CD4-positive, alpha-beta T cell treated with Interleukin-6 for 4 hours (primary cell): ENCODE measurements around the gene GAB2.
"Not testable (repeated sequence)": the region's sequence is repeated elsewhere in the genome, so short reads cannot be mapped to it uniquely, and the experiment has no call there.

Source experiments
- DNase-seq: peaks from one replicate; pipeline ENCODE4 v3.0.0-alpha.2; 2020; ENCODE audit warnings: mixed read lengths

Gene GAB2

DNA sequence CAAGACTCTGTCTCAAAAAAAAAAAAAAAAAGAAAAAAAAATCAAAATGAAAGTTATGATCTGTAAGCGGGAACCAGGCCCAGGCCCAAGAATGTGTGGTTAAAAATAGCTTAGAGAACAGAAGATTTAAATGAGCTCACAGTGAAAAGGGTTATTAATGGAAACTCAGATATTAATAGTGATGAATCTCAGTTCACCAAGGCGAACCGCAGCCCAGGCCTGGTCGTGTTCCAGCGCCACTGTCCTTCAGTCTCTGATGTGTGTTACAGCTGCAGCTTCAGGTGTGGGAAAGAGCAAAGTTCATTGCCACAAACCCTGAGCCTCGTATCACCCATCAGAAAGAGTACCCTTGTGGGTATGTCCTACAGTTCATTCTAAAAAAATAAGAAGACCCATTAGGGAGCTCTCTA, 107.1 kb downstream of the GAB2 start:
- DNase-seq = no peak

DNA sequence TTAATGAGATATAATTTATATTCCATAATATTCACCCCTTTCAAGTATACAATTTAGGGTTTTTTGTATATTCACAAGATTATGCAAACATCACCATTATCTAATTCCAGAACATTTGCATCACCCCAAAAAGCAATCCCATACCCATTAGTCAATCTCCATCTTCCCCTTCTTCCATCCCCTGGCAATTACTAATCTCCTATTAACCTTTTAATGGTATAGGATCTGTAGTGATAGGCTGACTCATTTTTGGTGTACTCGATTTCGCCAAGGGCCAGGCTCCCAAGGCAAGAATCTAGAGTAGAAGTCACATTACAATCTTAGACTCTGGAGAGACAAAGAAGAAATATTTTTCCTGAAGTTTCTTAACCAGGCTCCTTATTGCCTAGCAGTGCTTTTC, 113.4 kb downstream of the GAB2 start:
- DNase-seq = no peak

DNA sequence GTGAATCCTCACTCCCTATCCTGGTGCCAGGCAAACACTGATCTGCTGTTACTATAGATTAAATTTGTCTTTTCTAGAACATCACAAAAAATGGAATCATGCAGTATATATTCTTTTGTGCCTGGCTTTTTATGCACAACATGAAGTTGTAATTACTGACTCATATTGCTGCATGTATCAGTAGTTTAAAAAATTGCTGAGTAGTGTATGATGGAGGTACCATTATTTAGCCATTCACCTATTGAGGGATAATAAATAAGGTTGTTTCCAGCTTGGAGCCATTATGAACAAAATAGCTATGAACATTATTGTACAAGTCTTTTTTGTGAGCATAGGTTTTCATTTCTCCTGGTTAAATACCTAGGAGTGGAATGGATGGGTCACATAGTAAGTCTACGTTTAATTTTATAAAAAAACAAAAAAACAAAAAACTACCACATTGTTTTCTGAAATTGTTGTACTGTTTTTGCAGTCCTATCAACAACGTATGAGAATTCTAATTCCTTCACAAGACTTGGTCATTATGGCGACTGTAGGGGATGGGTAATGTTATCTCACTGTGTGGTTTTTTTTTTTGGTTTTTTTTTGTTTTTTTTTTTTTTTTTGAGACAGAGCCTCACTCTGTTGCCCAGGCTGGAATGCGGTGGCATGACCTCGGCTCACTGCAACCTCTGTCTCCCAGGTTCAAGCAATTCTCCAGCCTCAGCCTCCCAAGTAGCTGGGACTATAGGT, 117.3 kb downstream of the GAB2 start:
- DNase-seq = no peak

DNA sequence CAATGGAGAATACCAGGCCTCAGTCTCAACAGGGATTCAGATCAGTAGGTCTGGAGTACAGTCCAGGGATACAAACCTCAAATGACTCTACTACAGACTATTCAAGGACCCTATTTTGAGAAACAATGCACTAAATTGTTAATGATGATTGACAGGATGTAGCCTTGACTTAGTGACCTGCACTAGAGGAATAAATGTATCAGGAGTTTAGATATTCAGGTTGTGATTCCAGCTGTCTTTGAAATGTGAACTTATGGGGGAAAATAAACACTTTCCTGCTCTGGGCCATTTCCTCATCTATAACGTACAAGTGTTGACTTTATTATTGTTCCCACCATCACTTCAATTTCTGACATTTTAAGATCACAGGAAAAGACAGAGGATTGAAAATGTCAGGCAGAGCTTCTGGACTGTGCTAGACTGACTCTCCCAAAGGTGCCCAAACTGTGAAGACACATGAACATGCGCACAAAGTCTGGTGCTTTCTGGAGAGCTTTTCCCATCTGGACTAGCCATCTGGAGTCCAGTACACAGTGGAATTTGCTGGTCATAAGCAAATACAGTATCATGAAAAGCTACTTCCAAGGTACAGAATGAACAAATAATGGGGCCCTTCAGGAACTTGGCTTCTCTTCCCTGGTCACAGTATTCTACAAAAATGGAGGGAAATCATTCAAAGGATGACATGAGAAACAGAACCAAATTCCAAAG, 118.5 kb downstream of the GAB2 start:
- DNase-seq = no peak

DNA sequence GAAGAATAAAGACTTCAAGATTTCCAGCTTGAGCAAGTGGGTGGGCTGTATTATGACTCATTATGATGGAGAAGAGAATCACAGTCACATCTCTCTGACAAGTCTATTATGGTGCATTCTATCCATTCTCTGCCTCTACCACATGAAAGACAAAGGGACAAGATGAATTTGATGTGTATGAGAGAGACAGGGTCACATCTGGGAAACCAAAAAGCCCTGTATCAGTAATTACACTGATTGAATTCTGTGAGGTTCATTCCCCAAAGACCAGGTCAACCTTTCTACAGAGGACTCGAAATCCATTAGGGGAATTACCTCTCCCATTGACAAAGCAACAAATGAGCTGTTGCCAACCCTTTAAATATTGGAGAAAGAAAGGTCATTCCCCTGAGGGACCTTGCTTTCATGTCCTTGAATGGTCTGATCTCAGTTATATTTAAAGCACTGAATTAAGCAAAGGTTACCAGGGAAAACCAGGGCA, 119.3 kb downstream of the GAB2 start:
- DNase-seq = no peak

DNA sequence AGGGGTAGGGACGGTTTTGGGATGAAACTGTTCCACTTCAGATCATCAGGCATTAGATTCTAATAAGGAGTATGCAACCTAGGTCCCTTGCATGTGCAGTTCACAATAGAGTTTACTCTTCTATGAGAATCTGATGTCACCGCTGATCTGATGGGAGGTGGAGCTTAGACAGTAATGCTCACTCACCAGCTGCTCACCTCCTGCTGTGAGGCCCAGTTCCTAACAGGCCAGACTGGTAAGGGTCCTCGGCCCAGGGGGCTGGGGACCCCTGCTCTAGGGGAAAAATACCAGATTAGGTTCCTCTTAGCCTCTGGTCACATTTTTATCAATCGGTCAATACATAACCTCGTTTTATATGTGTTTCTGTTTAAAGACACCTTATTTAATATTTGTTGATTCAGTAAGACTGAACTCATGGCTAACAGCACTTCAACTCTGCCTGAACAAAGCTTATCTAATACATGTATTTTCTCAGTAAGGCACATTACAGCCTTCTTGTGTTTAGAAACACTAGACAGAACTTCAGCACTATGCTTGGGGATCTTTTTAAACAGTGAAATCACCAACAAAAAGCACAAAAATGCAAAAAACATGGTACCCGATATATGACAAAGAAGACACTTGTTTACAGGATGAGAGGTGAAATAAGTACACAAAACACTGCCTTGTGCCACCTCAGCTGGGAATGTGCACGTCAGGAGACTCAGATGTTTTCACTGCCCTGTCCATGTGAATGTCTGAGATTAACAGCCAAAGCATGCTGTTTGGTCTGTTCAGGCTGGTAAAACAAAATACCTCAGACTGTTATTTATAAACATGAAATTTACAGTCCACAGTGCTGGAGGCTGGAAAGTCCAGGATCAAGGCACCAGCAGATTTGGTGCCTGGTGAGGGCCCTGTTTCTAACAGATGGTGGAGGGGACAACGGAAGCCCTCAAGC, 121.4 kb downstream of the GAB2 start:
- no peak for DNase-seq

DNA sequence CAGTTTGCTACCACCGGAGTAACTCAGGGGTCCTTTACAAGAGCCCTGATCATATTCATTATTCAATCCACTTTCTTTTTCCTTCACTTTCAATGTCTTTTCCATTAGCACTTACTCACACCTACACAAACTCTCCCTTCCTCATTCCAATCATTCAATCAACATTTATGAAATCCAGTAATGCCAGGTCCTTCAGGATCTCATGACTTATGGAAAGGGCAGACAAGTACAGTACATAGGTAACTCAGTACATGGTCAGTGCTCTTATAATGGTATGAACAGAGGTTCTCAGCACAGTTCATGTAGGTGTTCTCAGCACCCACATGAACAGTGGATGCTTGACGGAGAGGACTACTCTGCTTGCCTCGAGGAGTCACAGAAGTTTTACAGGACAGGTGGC, 122.3 kb downstream of the GAB2 start:
- no peak for DNase-seq

DNA sequence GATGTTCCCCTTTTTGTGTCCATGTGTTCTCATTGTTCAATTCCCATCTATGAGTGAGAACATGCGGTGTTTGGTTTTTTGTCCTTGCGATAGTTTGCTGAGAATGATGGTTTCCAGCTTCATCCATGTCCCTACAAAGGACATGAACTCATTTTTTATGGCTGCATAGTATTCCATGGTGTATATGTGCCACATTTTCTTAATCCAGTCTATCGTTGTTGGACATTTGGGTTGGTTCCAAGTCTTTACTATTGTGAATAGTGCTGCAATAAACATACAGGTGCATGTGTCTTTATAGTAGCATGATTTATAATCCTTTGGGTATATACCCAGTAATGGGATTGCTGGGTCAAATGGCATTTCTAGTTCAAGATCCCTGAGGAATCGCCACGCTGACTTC, 123.5 kb downstream of the GAB2 start:
- not testable (repeated sequence) for DNase-seq

DNA sequence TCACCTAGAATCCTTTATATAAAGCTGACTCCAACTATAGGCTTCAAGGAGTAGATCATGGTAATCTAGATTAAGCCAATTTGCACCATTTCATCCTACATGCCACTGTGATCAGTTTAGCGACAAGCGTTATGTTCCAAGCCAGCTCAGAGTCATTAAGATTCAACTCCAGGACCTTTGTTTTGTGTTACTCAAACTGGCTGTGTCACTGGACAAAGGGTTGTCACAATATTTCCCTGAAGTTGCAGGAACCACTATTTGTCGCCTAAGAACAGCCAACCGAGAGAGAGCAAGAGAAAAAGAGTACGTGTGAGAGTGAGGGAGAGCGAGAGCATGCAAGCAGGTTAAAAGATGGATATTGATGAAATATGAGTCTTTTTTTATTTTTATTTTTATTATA, 124.1 kb downstream of the GAB2 start:
- DNase-seq = no peak

DNA sequence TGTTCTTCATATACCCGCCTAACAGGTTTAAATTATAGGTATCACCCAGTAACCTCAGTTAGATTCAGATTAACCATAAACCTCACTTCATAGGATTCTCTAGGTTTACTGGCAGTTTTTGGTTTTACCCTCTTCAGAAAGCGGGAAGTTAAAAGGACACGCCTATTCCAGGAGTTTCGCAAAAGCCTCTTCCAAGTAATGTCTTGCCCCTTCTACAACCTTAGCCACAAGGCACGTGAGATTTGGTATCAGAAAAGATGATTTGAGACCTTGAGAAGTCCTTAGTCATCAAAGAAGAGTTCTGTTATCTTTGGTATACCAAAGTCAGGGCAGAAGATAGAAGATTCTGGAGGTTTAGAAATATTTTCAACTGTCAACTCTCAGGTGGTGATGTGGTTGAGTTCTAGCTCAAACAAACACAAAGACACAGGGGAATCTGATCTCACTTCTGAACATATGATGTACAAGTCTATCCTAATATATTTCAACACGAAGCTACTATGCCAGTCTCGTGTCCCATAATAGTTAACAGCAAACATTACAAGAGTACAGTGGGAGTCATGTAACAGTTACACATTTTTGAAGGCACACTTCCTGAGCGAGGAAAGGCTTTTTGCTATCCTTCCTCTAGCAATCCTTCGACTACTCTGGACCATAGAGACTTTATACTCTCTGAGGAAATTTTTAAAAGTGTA, 125.4 kb downstream of the GAB2 start:
- DNase-seq = peak; percentile 12

DNA sequence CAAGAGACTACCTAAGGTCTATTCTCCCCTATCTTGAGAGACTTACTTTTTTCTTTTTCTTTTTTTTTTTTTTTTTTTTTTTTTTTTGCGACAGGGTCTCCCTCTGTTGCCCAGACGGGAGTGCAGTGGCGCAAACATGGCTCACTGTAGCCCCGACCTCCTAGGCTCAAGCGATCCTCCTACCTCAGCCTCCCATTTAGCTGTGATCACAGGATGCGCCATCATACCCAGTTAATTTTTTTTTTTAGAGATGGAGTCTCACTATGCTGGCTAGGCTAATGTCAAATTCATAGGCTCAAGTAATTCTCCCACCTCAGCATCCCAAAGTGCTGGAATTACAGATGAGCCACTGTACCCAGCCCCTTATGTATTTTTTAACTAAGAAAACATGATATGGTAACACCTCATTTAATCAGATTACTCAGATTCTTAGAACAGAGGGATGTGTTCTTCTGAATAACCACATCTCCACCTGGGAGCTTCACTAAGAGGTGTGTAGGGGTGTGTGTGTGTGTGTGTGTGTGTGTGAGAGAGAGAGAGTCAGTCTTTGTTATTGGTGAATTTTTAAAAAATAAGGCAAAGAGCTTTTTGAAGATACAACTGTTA, 126.0 kb downstream of the GAB2 start:
- no peak for DNase-seq

DNA sequence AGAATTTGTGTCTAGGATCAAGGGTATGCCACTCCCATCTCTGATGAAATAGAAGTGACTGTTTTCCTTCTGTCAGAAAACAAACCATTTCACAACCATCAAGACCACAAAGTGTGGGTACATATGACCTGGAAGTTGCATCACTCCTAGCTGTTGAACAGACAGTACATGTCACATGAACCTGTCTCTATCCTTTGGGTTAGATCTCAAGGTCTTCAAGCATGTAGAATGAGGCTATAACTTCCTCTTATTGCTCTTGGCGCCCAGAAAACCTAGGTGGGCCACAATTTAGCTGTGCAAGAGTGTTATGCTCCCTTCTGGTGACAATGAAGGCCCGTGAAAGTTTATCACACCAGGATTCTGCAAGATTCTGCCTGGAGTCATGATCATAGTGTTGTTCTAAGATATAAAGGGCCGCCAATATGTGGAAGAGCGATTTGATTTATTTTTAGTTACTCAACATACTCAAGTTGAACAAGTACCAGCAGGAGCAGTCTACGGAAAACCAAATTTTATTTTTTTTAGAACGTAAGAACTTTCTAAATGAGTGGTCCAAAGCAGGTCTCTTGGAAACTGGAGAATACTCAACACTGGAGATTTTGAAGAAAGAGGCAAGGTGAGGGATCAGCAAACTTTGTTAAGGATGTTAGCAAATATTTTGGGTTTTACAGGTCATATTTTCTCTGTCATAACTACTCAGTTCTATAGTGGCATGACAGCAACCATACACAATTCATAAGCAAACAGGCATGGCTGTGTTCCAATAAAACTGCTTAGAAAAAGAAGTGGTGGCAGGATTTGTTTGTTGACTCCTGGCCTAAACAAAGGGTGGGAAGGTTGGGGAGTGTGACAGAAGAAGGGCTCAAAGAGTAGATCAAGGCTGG, 127.1 kb downstream of the GAB2 start:
- DNase-seq = no peak

DNA sequence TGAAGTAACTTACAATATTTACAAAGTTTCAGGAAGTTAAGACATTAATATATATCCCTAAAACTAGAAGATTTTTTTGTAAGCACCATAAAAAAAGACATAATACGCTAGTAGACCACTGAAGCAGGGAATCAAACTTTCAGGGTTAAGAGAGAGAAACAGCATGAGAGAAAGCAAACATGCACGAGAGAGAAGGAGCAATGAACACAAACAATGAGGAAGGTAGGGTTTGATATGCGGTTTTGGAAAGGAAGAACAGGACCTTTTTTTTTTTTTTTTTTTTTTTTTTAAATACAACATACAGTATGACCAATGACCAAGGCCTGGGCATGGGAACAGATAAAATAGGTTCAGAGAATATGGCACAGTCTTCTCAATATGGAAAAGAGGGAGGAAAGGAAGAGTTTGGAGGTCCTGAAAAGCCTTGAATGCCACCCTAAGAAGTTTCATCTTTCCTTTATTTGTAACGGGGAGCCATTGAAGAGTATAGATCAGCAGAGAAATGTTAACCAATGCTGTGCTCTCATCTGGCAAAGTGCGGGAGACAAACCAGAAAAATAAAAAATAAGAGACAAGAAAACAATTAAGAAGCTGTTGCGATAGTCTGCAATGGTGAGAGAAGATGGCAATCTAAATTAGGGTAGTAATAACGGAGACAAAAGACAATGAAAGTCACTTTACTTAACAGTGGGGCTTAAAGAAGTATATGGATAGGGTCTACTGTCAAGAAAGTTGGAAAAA, 127.9 kb downstream of the GAB2 start:
- DNase-seq = no peak

DNA sequence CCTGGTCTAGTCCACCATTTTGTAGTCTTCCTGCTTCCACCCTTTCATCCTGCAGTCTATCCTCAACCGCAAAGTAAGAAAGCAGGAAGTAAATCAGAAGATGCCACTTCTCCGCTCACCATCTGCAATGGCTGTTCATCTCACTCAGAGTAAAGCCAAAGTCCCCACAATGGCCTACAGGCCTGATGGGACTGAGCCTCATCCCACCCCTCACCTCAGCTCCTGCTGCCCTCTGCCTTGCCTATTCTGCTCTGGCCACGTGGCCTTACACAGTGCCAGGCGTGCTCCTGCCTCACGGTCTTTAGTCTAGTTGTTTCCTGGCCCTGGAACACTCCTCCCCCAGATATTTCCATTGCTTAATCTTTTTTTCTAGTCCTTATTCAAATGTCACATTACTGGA, 133.4 kb downstream of the GAB2 start:
- no peak for DNase-seq

DNA sequence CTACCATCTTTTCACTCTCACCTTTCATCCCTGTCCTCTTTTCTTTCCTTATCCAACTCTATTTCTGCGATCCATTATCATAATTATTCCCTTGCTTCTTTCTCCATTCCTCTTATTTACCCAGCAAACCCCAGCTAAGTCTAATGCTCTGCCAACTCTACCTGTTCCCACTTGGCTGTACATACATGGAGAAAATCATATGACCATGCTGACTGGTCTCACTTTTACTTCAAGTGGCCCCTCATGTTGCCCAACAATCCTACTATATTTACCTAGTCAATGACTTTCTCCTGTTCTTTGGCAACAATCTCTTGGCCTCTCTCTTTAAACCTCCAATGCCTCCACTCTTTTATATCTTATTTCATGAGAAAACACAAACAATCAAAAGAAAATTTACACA, 134.8 kb downstream of the GAB2 start:
- no peak for DNase-seq

DNA sequence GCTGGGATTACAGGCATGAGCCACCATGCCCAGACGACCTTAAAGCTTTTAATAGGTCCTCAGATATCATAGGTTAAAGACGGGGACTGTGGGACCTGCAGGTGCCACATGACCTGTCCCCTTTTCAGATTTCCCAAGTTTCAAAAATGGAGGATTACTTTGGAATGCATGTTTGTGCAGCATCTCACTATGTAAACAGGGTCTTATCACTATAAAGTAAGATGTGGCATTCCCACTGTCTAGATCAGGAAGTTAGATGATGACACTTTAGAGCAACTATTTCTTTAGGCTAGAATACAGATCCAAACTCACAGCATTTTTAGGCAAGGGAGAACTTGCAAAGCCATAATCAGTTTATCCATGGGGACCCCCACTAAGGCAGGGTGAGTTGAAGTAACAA, 136.1 kb downstream of the GAB2 start:
- DNase-seq = no peak

DNA sequence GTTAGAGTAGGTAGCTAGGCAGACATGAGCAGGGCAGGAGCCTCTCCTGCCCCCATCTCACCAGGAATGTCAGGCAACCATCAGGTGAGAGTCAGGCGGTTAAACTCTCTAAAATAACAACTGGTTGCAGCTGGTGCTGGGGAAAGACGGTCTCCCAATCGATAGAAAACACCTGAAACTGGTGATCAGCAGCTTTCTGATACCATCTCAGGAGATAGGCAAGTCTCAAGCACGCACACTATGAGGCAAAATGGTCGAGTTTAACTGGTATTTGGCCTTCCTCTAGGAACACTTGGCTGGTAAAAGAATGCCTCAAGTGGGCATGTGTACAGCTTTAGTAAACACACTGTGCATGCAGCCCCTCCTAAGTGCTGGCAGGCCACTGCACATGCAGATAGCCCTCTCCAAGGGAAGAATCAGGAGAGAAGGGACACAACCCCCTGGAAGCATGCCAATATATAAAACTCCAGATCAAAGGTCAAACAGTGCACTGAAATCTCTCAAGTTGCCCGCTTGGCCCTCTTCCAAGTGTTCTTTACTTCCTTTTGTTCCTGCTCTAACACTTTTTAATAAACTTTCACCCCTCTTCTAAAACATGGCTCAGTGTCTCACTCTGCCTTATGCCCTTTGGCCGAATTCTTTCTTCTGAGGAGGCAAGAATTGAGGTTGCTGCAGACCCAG, 140.2 kb downstream of the GAB2 start:
- DNase-seq = no peak

DNA sequence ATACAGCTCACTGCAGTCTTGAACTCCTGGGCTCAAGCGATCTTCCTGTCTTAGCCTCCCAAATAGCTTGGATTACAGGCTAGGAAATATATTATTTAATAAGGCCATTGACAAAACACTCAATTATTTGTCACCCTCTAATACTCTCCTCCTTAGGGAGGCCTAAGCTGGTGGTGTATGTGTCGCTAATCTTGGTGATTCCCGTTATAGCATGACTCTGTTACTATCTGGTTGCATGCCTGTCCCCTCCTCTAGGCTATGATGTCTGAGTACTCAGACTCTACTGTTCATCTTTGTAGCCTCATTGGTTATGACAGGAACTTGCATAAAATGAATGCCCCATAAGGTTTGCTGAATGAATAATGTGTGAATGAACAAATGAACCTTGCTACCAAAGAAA, 141.3 kb downstream of the GAB2 start:
- DNase-seq = no peak

DNA sequence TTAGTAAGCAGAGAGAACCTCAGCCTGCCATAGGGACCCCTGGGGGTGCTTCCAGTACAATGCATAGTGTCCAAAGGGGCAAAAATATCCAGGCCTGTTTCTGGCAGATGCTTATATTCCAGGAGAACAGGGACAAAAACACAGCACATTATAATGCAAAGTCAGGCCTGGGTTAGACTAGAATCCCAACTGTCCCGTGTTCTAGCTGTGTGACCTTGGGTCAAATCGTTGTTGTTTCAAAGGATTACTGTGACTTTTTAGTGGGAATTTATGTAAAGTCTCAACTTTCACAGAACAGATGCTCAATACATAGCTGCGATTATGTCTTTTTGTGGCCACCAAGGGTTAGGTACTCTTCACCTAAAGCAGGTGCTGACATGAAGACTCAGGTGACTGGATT, 142.9 kb downstream of the GAB2 start:
- no peak for DNase-seq
